22Rv1 (cell line): ENCODE data around the gene SDK1.

Experiments used
- CTCF ChIP-seq: fragments of 450-650 bp; IDR thresholded peaks from 2 replicates; pipeline ENCODE4 v1.5.1; 2017; ENCODE audit warnings: mild to moderate bottlenecking
- ZFX ChIP-seq: fragments of 450-650 bp; IDR thresholded peaks from 2 replicates; pipeline ENCODE4 v1.6.1; 2017; ENCODE audit warnings: antibody characterized with exemption, borderline replicate concordance

DNA sequence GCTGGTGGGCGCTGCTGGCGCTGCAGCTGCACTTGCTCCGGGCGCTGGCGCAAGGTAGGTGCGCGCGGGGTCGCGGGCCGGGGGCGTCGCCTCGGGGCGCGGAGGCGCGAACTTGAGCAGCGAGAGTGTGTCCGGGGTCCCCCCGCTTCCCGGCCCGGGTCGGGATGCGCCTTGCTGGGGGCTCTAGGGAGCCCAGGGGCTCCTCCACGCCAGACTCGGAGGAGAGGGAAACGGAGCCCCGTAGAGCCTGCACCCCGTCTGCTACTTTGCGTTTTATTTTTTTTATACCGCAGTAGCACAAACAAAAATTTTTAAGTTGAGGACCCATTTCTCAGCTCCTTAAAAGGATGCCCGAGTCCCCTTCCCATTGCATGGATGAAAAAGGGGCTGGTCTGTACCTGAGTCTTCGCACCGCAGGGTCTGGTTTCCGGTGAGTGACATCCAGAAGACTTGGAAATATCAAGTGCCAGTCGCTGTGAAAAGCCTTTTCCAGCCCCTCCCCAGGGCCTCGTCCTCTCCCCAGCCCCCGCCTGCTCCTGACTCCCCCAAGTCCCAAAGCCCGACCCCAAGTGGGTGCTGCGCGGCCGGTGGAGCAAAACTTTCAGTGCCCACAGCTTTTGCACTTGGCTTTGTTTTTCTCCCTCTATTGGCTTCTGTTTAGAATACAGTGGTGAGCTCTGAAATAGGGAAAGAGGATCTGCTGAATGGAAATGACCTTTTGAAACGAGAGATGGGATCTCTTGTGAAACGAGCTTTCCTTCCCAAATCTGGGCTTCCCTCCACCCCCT is 973 bp downstream of the SDK1 start:
- TF ChIP-seq CTCF (no peak), ZFX (no peak)
